DOHH2 (cell line): ENCODE results near the gene LARP7.

Source experiments
- EZH2phosphoT487 ChIP-seq: fragments of 200-600 bp; sonication (generic); IDR thresholded peaks from 2 replicates; pipeline ENCODE4 v1.6.1; 2017; ENCODE audit warnings: borderline replicate concordance, mild to moderate bottlenecking, antibody characterized with exemption, low read length, moderate library complexity, mixed read lengths
- TF ChIP-seq, protein P1 (sequence below): fragments of 200-600 bp; sonication (generic); IDR thresholded peaks from one replicate; pipeline ENCODE4 v1.5.1; 2014; ENCODE audit warnings: antibody characterized with exemption, mild to moderate bottlenecking, low read depth, low read length; ENCODE audit not compliant: poor library complexity, severe bottlenecking

DNA sequence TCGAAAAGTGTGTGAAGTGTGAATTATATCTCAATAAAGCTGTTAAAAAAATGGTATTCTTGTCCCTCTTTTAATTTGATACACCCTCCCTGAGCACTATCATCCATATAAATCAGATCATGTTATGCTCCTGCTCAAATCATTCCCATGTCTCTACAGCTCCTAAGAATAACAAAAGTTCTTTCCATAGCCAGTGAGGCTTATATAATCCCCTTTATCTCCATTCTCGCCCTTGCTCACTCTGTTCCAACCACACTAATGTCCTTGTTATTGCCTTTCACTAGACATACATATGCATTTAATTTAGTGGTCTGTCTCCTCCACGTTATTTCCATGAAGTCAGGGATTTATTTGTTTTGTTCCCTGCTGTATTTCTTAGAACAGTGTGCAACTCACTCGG lies 10.7 kb upstream of the LARP7 start:
- TF ChIP-seq, protein P1, sequence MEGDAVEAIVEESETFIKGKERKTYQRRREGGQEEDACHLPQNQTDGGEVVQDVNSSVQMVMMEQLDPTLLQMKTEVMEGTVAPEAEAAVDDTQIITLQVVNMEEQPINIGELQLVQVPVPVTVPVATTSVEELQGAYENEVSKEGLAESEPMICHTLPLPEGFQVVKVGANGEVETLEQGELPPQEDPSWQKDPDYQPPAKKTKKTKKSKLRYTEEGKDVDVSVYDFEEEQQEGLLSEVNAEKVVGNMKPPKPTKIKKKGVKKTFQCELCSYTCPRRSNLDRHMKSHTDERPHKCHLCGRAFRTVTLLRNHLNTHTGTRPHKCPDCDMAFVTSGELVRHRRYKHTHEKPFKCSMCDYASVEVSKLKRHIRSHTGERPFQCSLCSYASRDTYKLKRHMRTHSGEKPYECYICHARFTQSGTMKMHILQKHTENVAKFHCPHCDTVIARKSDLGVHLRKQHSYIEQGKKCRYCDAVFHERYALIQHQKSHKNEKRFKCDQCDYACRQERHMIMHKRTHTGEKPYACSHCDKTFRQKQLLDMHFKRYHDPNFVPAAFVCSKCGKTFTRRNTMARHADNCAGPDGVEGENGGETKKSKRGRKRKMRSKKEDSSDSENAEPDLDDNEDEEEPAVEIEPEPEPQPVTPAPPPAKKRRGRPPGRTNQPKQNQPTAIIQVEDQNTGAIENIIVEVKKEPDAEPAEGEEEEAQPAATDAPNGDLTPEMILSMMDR, result no peak
- no peak for TF ChIP-seq EZH2phosphoT487
